ENCODE results near the gene NDE1.
"Not testable (repeated sequence)": the region's sequence is repeated elsewhere in the genome, so short reads cannot be mapped to it uniquely, and the experiment has no call there.

Gene NDE1

DNA sequence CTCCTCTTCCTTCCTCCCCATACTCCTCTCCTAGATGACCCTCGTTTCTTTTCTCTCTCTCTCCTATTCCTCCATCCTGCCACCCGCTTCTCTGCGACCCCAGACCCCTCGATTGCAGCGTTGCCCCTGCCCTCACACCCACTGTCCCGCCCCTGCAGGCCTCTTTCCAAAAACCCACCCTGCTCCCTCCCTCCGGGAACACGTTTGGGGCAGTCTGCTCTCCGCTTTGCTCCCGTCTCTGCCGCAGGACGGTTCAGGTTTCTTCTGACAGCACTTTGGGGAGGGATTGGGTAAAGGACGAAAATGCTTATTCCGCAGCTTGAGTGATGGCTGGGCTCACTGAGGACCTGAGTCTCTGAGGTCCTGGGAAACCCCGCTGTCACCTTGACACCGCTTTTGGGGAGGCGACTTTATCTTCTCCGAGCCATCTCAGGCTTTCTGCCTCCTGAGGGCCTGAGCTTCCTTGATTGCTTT, 690 bp downstream of the NDE1 start:
- DNase-seq (ENCODE audit: low spot score): peak; percentile 28

GRCh38 chr16:15652293-15653001, 2.4 kb downstream of the NDE1 start:
- no peak for DNase-seq (ENCODE audit: low spot score)

DNA sequence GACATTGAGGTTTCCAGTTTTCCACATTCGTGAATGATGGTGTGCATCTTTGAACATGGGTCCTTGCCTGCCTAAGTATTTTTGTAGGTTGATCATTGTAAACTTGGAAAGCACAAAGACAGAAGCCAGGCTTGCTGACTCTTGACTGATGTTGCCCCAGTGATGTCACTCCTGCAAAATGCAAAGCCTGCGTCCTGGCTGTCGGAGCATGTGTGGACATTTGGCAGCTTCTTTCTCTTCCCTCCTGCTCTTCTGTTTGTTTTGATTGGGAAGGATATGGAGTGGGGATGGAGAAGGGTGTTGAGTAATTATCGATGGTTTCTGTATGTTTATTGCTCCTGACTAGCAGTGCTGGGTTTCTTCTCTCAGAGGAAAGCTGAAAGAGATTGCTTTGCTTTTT, 3.2 kb downstream of the NDE1 start:
- DNase-seq (ENCODE audit: low spot score): peak; percentile 72

GRCh38 chr16:15654591-15654990, 4.5 kb downstream of the NDE1 start:
- no peak for DNase-seq (ENCODE audit: low spot score)

DNA sequence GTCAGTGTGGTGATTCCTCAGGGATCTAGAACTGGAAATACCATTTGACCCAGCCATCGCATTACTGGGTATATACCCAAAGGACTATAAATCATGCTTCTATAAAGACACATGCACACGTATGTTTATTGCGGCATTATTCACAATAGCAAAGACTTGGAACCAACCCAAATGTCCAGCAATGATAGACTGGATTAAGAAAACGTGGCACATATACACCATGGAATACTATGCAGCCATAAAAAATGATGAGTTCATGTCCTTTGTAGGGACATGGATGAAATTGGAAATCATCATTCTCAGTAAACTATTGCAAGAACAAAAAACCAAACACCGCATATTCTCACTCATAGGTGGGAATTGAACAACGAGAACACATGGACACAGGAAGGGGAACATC, 5.5 kb downstream of the NDE1 start:
- DNase-seq (ENCODE audit: low spot score): not testable (repeated sequence)

DNA sequence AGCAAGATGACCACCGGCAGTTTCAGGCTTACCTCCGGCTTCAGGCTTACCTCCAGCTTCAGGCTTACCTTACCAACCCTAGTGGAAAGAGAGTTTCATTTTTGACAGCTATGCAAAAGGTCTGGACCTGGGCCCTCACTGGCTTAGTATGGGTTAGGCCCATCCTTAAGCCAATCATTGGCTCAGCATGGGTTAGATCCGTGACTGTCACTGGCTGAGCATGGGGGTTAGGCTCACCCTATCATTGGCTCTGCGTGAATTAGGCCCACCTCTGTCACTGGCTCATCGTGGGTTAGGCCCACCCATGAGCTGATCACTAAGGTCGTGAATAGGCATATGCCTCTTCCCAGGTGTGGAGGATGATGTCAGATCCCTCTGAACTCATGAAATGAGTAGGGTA, 8.1 kb downstream of the NDE1 start:
- no peak for DNase-seq (ENCODE audit: low spot score)

DNA sequence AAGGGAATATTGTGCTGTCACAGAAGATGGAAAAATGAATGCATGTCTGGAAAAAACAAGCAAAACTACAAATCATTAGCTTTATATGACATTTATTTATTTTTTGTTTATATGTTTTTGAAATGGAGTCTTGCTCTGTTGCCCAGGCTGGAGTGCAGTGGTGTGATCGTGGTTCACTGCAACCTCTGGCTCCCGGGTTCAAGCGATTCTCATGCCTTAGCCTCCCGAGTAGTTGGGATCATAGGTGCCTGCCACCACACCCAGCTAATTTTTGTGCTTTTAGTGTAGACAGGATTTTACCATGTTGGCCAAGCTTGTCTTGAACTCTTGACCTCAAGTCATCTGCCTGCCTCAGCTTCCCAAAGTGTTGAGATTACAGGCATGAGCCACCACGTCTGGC, 8.5 kb downstream of the NDE1 start:
- no peak for DNase-seq (ENCODE audit: low spot score)

GRCh38 chr16:15660203-15660601, 10.2 kb downstream of the NDE1 start:
- no peak for DNase-seq (ENCODE audit: low spot score)

- no peak for DNase-seq (ENCODE audit: low spot score)
Observed at GRCh38 chr16:15665107-15665506, 15.1 kb downstream of the NDE1 start.

GRCh38 chr16:15667091-15667742, 17.2 kb downstream of the NDE1 start:
- DNase-seq (ENCODE audit: low spot score): no peak

DNA sequence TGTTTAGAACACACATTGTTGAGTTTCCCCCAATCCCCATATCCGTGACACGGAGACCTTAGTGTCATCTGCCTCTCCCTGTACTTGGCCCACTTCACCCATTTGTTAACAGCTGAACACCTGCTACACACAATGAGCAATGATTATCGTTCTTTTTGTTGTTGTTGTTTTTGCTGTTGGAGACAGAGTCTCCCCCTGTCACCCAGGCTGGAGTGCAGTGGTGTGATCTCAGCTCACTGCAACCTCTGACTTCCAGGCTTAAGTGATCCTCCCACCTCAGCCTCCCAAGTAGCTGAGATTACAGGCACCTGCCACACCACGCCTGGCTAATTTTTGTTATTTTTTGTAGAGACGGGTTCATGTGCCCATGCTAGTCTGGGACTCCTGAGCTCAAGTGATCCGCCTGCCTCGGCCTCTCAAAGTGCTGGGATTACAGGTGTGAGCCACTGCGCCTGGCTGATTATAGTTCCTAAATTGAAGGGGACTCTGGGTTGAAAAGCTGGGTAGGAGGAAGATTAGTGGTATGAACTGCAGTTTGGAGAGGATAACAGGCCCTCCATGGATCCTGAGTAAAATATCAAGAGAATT, 21.6 kb downstream of the NDE1 start:
- DNase-seq (ENCODE audit: low spot score): no peak

DNA sequence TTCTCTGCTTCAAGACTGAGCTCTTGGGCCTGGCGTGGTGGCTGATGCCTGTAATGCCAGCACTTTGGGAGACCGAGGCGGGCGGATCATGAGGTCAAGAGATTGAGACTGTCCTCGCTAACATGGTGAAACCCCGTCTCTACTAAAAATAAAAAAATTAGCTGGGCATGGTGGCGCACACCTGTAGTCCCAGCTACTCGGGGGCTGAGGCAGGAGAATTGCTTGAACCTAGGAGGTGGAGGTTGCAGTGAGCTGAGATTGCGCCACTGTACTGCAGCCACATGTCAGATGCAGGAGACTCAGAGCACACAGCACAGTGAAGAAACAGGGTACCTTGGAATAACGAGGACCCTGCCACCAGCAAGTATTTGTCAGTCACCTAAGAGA, 22.1 kb downstream of the NDE1 start:
- DNase-seq (ENCODE audit: low spot score): not testable (repeated sequence)

DNA sequence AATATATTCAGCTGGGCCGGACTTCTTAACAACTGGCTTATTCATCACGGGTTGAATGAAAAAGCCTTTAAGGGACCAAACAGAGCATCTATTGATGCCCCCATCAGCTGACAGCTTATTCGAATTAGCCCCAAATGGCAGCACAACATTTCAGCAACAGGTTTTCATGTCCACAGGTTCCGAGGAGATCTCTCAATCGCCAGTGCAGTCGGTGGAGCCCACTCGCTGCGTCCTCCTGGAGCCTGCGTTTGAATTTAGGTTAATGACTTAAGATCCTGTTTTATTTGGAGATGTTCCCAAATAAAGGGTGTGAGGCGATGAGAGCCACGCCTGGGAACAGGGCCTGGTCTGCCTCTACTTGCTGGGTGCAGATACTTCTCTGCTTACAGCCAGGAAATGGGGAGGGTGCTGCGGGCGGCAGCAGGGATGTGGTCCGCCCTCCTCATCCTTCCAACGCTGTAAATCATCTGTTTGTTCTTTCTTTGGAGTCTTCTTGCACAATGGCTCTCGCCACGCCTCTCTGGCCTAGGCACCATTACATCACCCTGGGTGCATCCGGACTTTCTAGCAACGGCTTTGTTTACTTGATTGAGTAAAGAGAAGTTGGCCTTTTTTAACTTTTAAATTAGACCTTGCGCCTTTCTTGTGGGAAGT, 22.6 kb downstream of the NDE1 start:
- DNase-seq (ENCODE audit: low spot score): peak; percentile 99

DNA sequence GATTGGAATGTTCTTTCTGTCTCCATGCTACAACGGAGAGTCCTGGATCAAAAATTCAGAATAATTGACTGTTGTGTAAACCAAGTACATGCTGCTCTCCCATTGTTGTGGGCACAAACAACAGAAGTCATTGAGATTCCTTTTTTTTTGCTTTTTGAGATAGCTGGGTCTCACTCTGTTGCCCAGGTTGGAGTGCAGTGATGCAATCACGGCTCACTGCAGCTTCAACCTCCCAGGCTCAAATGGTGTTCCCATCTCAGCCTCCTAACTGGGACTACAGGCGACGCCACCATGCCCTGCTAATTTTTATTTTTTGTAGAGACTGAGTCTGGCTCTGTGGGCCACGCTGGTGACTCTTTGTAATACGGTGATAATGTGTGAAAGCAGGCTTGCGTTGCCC, 24.5 kb downstream of the NDE1 start:
- DNase-seq (ENCODE audit: low spot score): peak; percentile 74

GRCh38 chr16:15676506-15676905, 26.5 kb downstream of the NDE1 start:
- DNase-seq (ENCODE audit: low spot score): no peak

- no peak for DNase-seq (ENCODE audit: low spot score)
Observed at GRCh38 chr16:15677447-15677846, 27.4 kb downstream of the NDE1 start.

DNA sequence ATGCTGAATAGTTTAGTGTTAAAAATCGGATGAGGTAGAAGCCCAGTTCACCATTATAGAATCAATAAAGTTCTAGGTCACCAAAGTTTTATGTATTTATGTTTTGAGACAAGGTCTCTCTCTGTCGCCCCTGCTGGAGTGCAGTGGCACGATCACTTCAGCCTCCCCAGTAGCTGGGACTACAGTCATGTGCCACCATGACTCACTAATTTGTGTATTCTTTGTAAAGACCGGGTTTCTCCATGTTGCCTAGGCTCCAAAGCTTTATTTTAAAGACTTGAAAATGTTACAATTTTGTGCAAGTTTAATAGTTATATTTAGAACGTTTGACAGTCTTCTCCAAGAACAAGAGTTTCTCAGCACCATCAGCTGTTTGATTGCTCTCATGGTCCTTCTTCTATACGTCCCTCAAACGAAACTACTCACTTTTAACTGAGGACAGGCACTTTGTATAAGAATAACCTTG, 32.1 kb downstream of the NDE1 start:
- peak; percentile 78 for DNase-seq (ENCODE audit: low spot score)

- no peak for DNase-seq (ENCODE audit: low spot score)
Observed at GRCh38 chr16:15686287-15686686, 36.2 kb downstream of the NDE1 start.

DNA sequence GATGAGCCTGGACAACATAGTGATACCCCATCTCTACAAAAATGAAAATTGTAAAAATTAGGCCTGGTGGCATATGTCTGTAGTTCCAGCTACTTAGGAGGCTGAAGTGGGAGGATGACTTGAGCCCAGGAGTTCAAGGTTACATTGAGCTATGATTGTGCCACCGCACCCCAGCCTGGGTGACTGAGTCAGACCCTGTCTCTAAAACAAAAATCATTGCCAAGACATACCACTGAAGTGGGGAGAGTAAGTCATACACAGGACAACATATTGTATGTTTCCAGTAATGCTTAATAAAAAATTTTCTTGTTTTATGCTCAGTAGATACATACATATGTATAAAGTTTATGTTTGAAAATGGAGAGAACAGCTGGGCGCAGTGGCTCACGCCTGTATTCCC, 39.2 kb downstream of the NDE1 start:
- no peak for DNase-seq (ENCODE audit: low spot score)

GRCh38 chr16:15690296-15690695, 40.3 kb downstream of the NDE1 start:
- no peak for DNase-seq (ENCODE audit: low spot score)

- DNase-seq (ENCODE audit: low spot score): no peak
Observed at GRCh38 chr16:15691046-15691445, 41.0 kb downstream of the NDE1 start.

- DNase-seq (ENCODE audit: low spot score): not testable (repeated sequence)
Observed at GRCh38 chr16:15692508-15692907, 42.5 kb downstream of the NDE1 start.

- DNase-seq (ENCODE audit: low spot score): no peak
Observed at GRCh38 chr16:15694499-15694898, 44.5 kb downstream of the NDE1 start.

Data from pons (tissue), 1 donor.